ENCODE measurements around the gene DCAF8. TPM values are rescaled to one million over a fixed set of nuclear protein-coding genes. Genes with fewer than 3 reads are reported as not detected.
A peak's percentile ranks its signal among the peaks of the same experiment; 100 is the strongest.
"Not testable (repeated sequence)": the region's sequence is repeated elsewhere in the genome, so short reads cannot be mapped to it uniquely, and the experiment has no call there.

Gene DCAF8
- total RNA-seq, 1 donor from 2014 or later: 69.4 TPM

- no peaks in the 10 kb centered on the region for H3K27me3 ChIP-seq (ENCODE audit: control insufficient read depth, insufficient read depth, low read length)
- H3K36me3 ChIP-seq (ENCODE audit: control insufficient read depth, insufficient read depth, low read length): peaks cover 3% of the 10 kb centered on the region
- no peak for TF ChIP-seq CTCF (IDR thresholded peaks at IDR 0.05; ENCODE audit: insufficient read depth, low read length, poor library complexity, severe bottlenecking)
- no peak overlapping the region for H3K4me3 ChIP-seq (ENCODE audit: low read depth, low read length)
- no peak for DNase-seq (ENCODE audit: low read depth)
These were observed 37.8 kb upstream of the DCAF8 start for GRCh38 chr1:160300173-160300572.

- no peak for DNase-seq (ENCODE audit: low read depth)
- Histone ChIP-seq H3K36me3 (ENCODE audit: control insufficient read depth, insufficient read depth, low read length) (peaks cover 6% of the 10 kb centered on the region), H3K27me3 (ENCODE audit: control insufficient read depth, insufficient read depth, low read length) (no peaks in the 10 kb centered on the region)
These were observed 33.7 kb upstream of the DCAF8 start for GRCh38 chr1:160296036-160296435.

GRCh38 chr1:160293020-160293968, 30.9 kb upstream of the DCAF8 start:
- DNase-seq (ENCODE audit: low read depth): no peak
- TF ChIP-seq CTCF (IDR thresholded peaks at IDR 0.05; ENCODE audit: insufficient read depth, low read length, poor library complexity, severe bottlenecking): no peak
- Histone ChIP-seq H3K4me3 (ENCODE audit: low read depth, low read length) (no peak overlapping the region), H3K36me3 (ENCODE audit: control insufficient read depth, insufficient read depth, low read length) (peaks cover 7% of the 10 kb centered on the region), H3K27me3 (ENCODE audit: control insufficient read depth, insufficient read depth, low read length) (no peaks in the 10 kb centered on the region)

More at GRCh38 chr1:160296036-160296435, 33.7 kb upstream of the DCAF8 start:
- TF ChIP-seq CTCF (IDR thresholded peaks at IDR 0.05; ENCODE audit: insufficient read depth, low read length, poor library complexity, severe bottlenecking): no peak
- H3K4me3 ChIP-seq (ENCODE audit: low read depth, low read length): no peak overlapping the region

GRCh38 chr1:160291248-160292220, 29.2 kb upstream of the DCAF8 start:
- peak; percentile 52 for DNase-seq (ENCODE audit: low read depth)
- Histone ChIP-seq H3K4me3 (ENCODE audit: low read depth, low read length) (no peak overlapping the region), H3K27me3 (ENCODE audit: control insufficient read depth, insufficient read depth, low read length) (no peaks in the 10 kb centered on the region), H3K36me3 (ENCODE audit: control insufficient read depth, insufficient read depth, low read length) (peaks cover 6% of the 10 kb centered on the region)
- peak; percentile 73 for TF ChIP-seq CTCF (IDR thresholded peaks at IDR 0.05; ENCODE audit: insufficient read depth, low read length, poor library complexity, severe bottlenecking)

GRCh38 chr1:160287769-160288168, 25.4 kb upstream of the DCAF8 start:
- DNase-seq (ENCODE audit: low read depth); H3K27me3 ChIP-seq (ENCODE audit: control insufficient read depth, insufficient read depth, low read length); H3K36me3 ChIP-seq (ENCODE audit: control insufficient read depth, insufficient read depth, low read length); H3K4me3 ChIP-seq (ENCODE audit: low read depth, low read length): not testable (repeated sequence)

GRCh38 chr1:160285506-160285905, 23.2 kb upstream of the DCAF8 start:
- no peak for DNase-seq (ENCODE audit: low read depth)
- TF ChIP-seq CTCF (IDR thresholded peaks at IDR 0.05; ENCODE audit: insufficient read depth, low read length, poor library complexity, severe bottlenecking): no peak
- no peak overlapping the region for H3K4me3 ChIP-seq (ENCODE audit: low read depth, low read length)
- peaks cover 1% of the 10 kb centered on the region for H3K36me3 ChIP-seq (ENCODE audit: control insufficient read depth, insufficient read depth, low read length)
- H3K27me3 ChIP-seq (ENCODE audit: control insufficient read depth, insufficient read depth, low read length): no peaks in the 10 kb centered on the region

Measured in kidney epithelial cell (primary cell).